ENCODE results near the gene WDR44.

Gene WDR44

GRCh38 chrX:118448273-118448783 is 102.4 kb downstream of the WDR44 start:
- no peak overlapping the region for H3K4me3 ChIP-seq (replicated peaks; ENCODE audit: insufficient read depth, low read length)
- no peak overlapping the region for H3K27ac ChIP-seq (replicated peaks)
- TF ChIP-seq REST (IDR thresholded peaks at IDR 0.05; ENCODE audit: insufficient replicate concordance, low read depth) (no peak), POLR2AphosphoS5 (IDR thresholded peaks at IDR 0.05; ENCODE audit: low read depth) (no peak), CTCF (IDR thresholded peaks at IDR 0.05; ENCODE audit: insufficient read depth, low read length) (no peak), SPI1 (IDR thresholded peaks at IDR 0.05; ENCODE audit: borderline replicate concordance, low read depth) (no peak), GABPA (IDR thresholded peaks at IDR 0.05; ENCODE audit: low read depth) (no peak)
- DNase-seq (ENCODE audit: low read depth in 1 of 2, low spot score in 1 of 2): no peak
- no peaks in the 10 kb centered on the region for H3K27me3 ChIP-seq (ENCODE audit: insufficient read depth, poor library complexity, severe bottlenecking)

GRCh38 chrX:118455013-118455412 is 109.1 kb downstream of the WDR44 start:
- H3K27ac ChIP-seq (replicated peaks): no peak overlapping the region
- H3K4me3 ChIP-seq (replicated peaks; ENCODE audit: insufficient read depth, low read length): no peak overlapping the region
- TF ChIP-seq SPI1 (IDR thresholded peaks at IDR 0.05; ENCODE audit: borderline replicate concordance, low read depth) (no peak), POLR2AphosphoS5 (IDR thresholded peaks at IDR 0.05; ENCODE audit: low read depth) (no peak), REST (IDR thresholded peaks at IDR 0.05; ENCODE audit: insufficient replicate concordance, low read depth) (no peak), GABPA (IDR thresholded peaks at IDR 0.05; ENCODE audit: low read depth) (no peak)
- no peaks in the 10 kb centered on the region for H3K27me3 ChIP-seq (ENCODE audit: insufficient read depth, poor library complexity, severe bottlenecking)
- no peak for DNase-seq (ENCODE audit: low read depth in 1 of 2, low spot score in 1 of 2)

GRCh38 chrX:118459494-118459893 is 113.6 kb downstream of the WDR44 start:
- no peaks in the 10 kb centered on the region for H3K27me3 ChIP-seq (ENCODE audit: insufficient read depth, poor library complexity, severe bottlenecking)
- peak; percentile 5 to 21 for DNase-seq (ENCODE audit: low read depth in 1 of 2, low spot score in 1 of 2)
- TF ChIP-seq CTCF (IDR thresholded peaks at IDR 0.05; ENCODE audit: insufficient read depth, low read length) (peak; percentile 13), GABPA (IDR thresholded peaks at IDR 0.05; ENCODE audit: low read depth) (no peak), SPI1 (IDR thresholded peaks at IDR 0.05; ENCODE audit: borderline replicate concordance, low read depth) (no peak), POLR2AphosphoS5 (IDR thresholded peaks at IDR 0.05; ENCODE audit: low read depth) (no peak), REST (IDR thresholded peaks at IDR 0.05; ENCODE audit: insufficient replicate concordance, low read depth) (no peak)

More at GRCh38 chrX:118459494-118459893, 113.6 kb downstream of the WDR44 start:
- no peak overlapping the region for H3K4me3 ChIP-seq (replicated peaks; ENCODE audit: insufficient read depth, low read length)
- no peak overlapping the region for H3K27ac ChIP-seq (replicated peaks)
